Measurements from ENCODE around the gene PRXL2A. TPM values are rescaled to one million over a fixed set of nuclear protein-coding genes. Genes with fewer than 3 reads are reported as not detected.

PRXL2A gene
- total RNA-seq, 2 experiments from 2014 or later: not detected

GRCh38 chr10:80405035-80405434 lies 3.3 kb upstream of the PRXL2A start:
- Histone ChIP-seq H3K9me3 (ENCODE audit: low read length) (no peaks in the 10 kb centered on the region), H3K27ac (ENCODE audit: low read depth, low read length, poor library complexity, severe bottlenecking) (no peak overlapping the region), H4K20me1 (ENCODE audit: insufficient read depth, low read length) (no peaks in the 10 kb centered on the region), H3K36me3 (ENCODE audit: insufficient read depth, low read length) (no peaks in the 10 kb centered on the region), H3K4me2 (ENCODE audit: low read length) (no peak overlapping the region), H3K9me2 (ENCODE audit: insufficient read depth, low read length) (no peaks in the 10 kb centered on the region), H3K4me3 (ENCODE audit: low read depth, low read length, poor library complexity, severe bottlenecking) (no peak overlapping the region), H3K79me2 (ENCODE audit: insufficient read depth, low read depth, low read length) (no peaks in the 10 kb centered on the region), H2AFZ (ENCODE audit: low read length) (no peak overlapping the region), H3K4me1 (ENCODE audit: insufficient read depth, low read length, poor library complexity, severe bottlenecking) (no peaks in the 10 kb centered on the region)
- ChIA-PET POLR2A (interaction anchor here (0.6 kb wide), 1 partner anchor 60 kb away, joined by 3 read pairs; no protein-coding TSS in a partner anchor), CTCF (ENCODE audit: unreplicated experiment) (no interaction called here)
- no peak for TF ChIP-seq EZH2phosphoT487 (IDR thresholded peaks at IDR 0.05; ENCODE audit: borderline replicate concordance, low read depth, low read length)
- no peak for TF ChIP-seq CTCF (conservative IDR thresholded peaks at IDR 0.05; ENCODE audit: low read length)
- no peak for DNase-seq (ENCODE audit: low spot score)
- BruUV-seq (replicated peaks): no TSS peak
- intact Hi-C loops (cut with micrococcal nuclease; ENCODE audit: unreplicated experiment): no loop called here

GRCh38 chr10:80405626-80406025 lies 2.7 kb upstream of the PRXL2A start:
- H3K27ac ChIP-seq (ENCODE audit: low read depth, low read length, poor library complexity, severe bottlenecking): no peak overlapping the region
- H3K4me2 ChIP-seq (ENCODE audit: low read length): no peak overlapping the region
- no peak overlapping the region for H2AFZ ChIP-seq (ENCODE audit: low read length)
- no peaks in the 10 kb centered on the region for H3K79me2 ChIP-seq (ENCODE audit: insufficient read depth, low read depth, low read length)
- TF ChIP-seq CTCF (conservative IDR thresholded peaks at IDR 0.05; ENCODE audit: low read length) (no peak), EZH2phosphoT487 (IDR thresholded peaks at IDR 0.05; ENCODE audit: borderline replicate concordance, low read depth, low read length) (no peak)
- no peak for DNase-seq (ENCODE audit: low spot score)
- H3K4me3 ChIP-seq (ENCODE audit: low read depth, low read length, poor library complexity, severe bottlenecking): no peak overlapping the region
- ChIA-PET CTCF (ENCODE audit: unreplicated experiment) (no interaction called here), POLR2A (interaction anchor here (0.6 to 0.8 kb wide), 2 partner anchors 16 to 60 kb away, joined by 3 read pairs; no protein-coding TSS in a partner anchor)
- H3K4me1 ChIP-seq (ENCODE audit: insufficient read depth, low read length, poor library complexity, severe bottlenecking): no peaks in the 10 kb centered on the region
- H3K36me3 ChIP-seq (ENCODE audit: insufficient read depth, low read length): no peaks in the 10 kb centered on the region
- no TSS peak for BruUV-seq (replicated peaks)
- H4K20me1 ChIP-seq (ENCODE audit: insufficient read depth, low read length): no peaks in the 10 kb centered on the region
- H3K9me2 ChIP-seq (ENCODE audit: insufficient read depth, low read length): no peaks in the 10 kb centered on the region
- intact Hi-C loops (cut with micrococcal nuclease; ENCODE audit: unreplicated experiment): no loop called here
- H3K9me3 ChIP-seq (ENCODE audit: low read length): no peaks in the 10 kb centered on the region

GRCh38 chr10:80406204-80406603 lies 2.1 kb upstream of the PRXL2A start:
- Histone ChIP-seq H3K27ac (ENCODE audit: low read depth, low read length, poor library complexity, severe bottlenecking) (no peak overlapping the region), H3K36me3 (ENCODE audit: insufficient read depth, low read length) (no peaks in the 10 kb centered on the region), H3K9me3 (ENCODE audit: low read length) (no peaks in the 10 kb centered on the region), H3K4me3 (ENCODE audit: low read depth, low read length, poor library complexity, severe bottlenecking) (no peak overlapping the region), H4K20me1 (ENCODE audit: insufficient read depth, low read length) (no peaks in the 10 kb centered on the region), H3K79me2 (ENCODE audit: insufficient read depth, low read depth, low read length) (no peaks in the 10 kb centered on the region), H3K4me1 (ENCODE audit: insufficient read depth, low read length, poor library complexity, severe bottlenecking) (no peaks in the 10 kb centered on the region), H3K4me2 (ENCODE audit: low read length) (no peak overlapping the region), H3K9me2 (ENCODE audit: insufficient read depth, low read length) (no peaks in the 10 kb centered on the region), H2AFZ (ENCODE audit: low read length) (no peak overlapping the region)
- intact Hi-C loops (cut with micrococcal nuclease; ENCODE audit: unreplicated experiment): no loop called here
- no TSS peak for BruUV-seq (replicated peaks)
- CTCF ChIA-PET (ENCODE audit: unreplicated experiment): no interaction called here
- POLR2A ChIA-PET: interaction anchor here (0.8 kb wide), 1 partner anchor 16 kb away, joined by 3 read pairs; no protein-coding TSS in a partner anchor
- DNase-seq (ENCODE audit: low spot score): no peak
- TF ChIP-seq CTCF (conservative IDR thresholded peaks at IDR 0.05; ENCODE audit: low read length) (no peak), EZH2phosphoT487 (IDR thresholded peaks at IDR 0.05; ENCODE audit: borderline replicate concordance, low read depth, low read length) (no peak)
